Mucosa of rectum (tissue), 2 donors: Measurements from ENCODE around the gene MEF2D.

Experiments used
- H3K27ac ChIP-seq, 2 donors: one replicate each; pipeline ENCODE4 v1.7.0; 2013; ENCODE audit warnings: inconsistent platforms in 2 of 2, low read depth in 2 of 2, low read length in 2 of 2
- H3K27me3 ChIP-seq, 2 donors: one replicate each; pipeline ENCODE4 v1.7.0; 2013; ENCODE audit warnings: low read length in 2 of 2; ENCODE audit not compliant: control insufficient read depth in 2 of 2, insufficient read depth in 2 of 2
- H3K36me3 ChIP-seq, 2 donors: one replicate each; pipeline ENCODE4 v1.7.0; 2013; ENCODE audit warnings: low read length in 2 of 2; ENCODE audit not compliant: control insufficient read depth in 2 of 2, insufficient read depth in 2 of 2
- H3K4me1 ChIP-seq, 2 donors: one replicate each; pipeline ENCODE4 v1.7.0; 2013; ENCODE audit warnings: low read length in 2 of 2, mild to moderate bottlenecking in 1 of 2; ENCODE audit not compliant: control insufficient read depth in 2 of 2, insufficient read depth in 2 of 2
- H3K4me3 ChIP-seq, 2 donors: one replicate each; pipeline ENCODE4 v1.7.0; 2013; ENCODE audit warnings: low read length in 2 of 2
- H3K9ac ChIP-seq, 2 donors: one replicate each; pipeline ENCODE4 v1.7.0; 2013; ENCODE audit warnings: low read length in 2 of 2, low read depth in 1 of 2, mild to moderate bottlenecking in 1 of 2
- H3K9me3 ChIP-seq, 2 donors: one replicate each; pipeline ENCODE4 v1.7.0; 2013; ENCODE audit warnings: low read length in 2 of 2; ENCODE audit not compliant: control insufficient read depth in 2 of 2
- donor health status: healthy.
- donor health status: Normal muscosa, but diverticular disease.

MEF2D gene

GRCh38 chr1:156510709-156511108, 10.1 kb upstream of the MEF2D start:
- Histone ChIP-seq H3K27me3 (no peaks in the 10 kb centered on the region), H3K27ac (peak overlapping the region; percentile 35 to 61), H3K4me1 (peaks cover 16 to 18% of the 10 kb centered on the region in 2 donors), H3K4me3 (no peak overlapping the region), H3K9ac (no peak overlapping the region), H3K9me3 (no peaks in the 10 kb centered on the region), H3K36me3 (no peaks in the 10 kb centered on the region)

- H3K4me1 ChIP-seq: peaks cover 21 to 22% of the 10 kb centered on the region in 2 donors
- no peaks in the 10 kb centered on the region for H3K36me3 ChIP-seq
- H3K9me3 ChIP-seq: no peaks in the 10 kb centered on the region
- H3K9ac ChIP-seq: no peak overlapping the region
- H3K27ac ChIP-seq: peak overlapping the region; percentile 70 to 72
- no peaks in the 10 kb centered on the region for H3K27me3 ChIP-seq
- H3K4me3 ChIP-seq: no peak overlapping the region
These were observed 9.0 kb upstream of the MEF2D start for GRCh38 chr1:156509424-156510034.

GRCh38 chr1:156508955-156509234, 8.3 kb upstream of the MEF2D start:
- peaks cover 27 to 28% of the 10 kb centered on the region in 2 donors for H3K4me1 ChIP-seq
- H3K27ac ChIP-seq: peak overlapping the region; percentile 70 to 72
- H3K9ac ChIP-seq: peak overlapping the region in 1 of 2 donors; percentile 34
- H3K9me3 ChIP-seq: no peaks in the 10 kb centered on the region
- H3K4me3 ChIP-seq: no peak overlapping the region
- H3K36me3 ChIP-seq: no peaks in the 10 kb centered on the region
- H3K27me3 ChIP-seq: no peaks in the 10 kb centered on the region

- Histone ChIP-seq H3K4me1 (peaks cover 32 to 33% of the 10 kb centered on the region in 2 donors), H3K9me3 (no peaks in the 10 kb centered on the region), H3K9ac (peak overlapping the region; percentile 29 to 45), H3K4me3 (peak overlapping the region in 1 of 2 donors; percentile 22), H3K27me3 (no peaks in the 10 kb centered on the region), H3K27ac (peak overlapping the region; percentile 70 to 72), H3K36me3 (no peaks in the 10 kb centered on the region)
These were observed 7.8 kb upstream of the MEF2D start for GRCh38 chr1:156508205-156508954.

GRCh38 chr1:156506450-156506849, 5.9 kb upstream of the MEF2D start:
- Histone ChIP-seq H3K4me3 (no peak overlapping the region), H3K36me3 (no peaks in the 10 kb centered on the region), H3K27ac (no peak overlapping the region), H3K27me3 (no peaks in the 10 kb centered on the region), H3K9me3 (no peaks in the 10 kb centered on the region), H3K9ac (no peak overlapping the region), H3K4me1 (peaks cover 51 to 52% of the 10 kb centered on the region in 2 donors)

- Histone ChIP-seq H3K27me3 (no peaks in the 10 kb centered on the region), H3K4me3 (peak overlapping the region; percentile 63 to 67), H3K9ac (peak overlapping the region; percentile 76 to 97), H3K36me3 (no peaks in the 10 kb centered on the region), H3K27ac (peak overlapping the region; percentile 100), H3K9me3 (no peaks in the 10 kb centered on the region), H3K4me1 (peaks cover 52% of the 10 kb centered on the region in 2 donors)
These were observed 5.2 kb upstream of the MEF2D start for GRCh38 chr1:156505679-156506298.

- Histone ChIP-seq H3K9ac (peak overlapping the region; percentile 76 to 97), H3K9me3 (no peaks in the 10 kb centered on the region), H3K27me3 (no peaks in the 10 kb centered on the region), H3K4me1 (peaks cover 52% of the 10 kb centered on the region in 2 donors), H3K4me3 (peak overlapping the region; percentile 63 to 77), H3K36me3 (no peaks in the 10 kb centered on the region), H3K27ac (peak overlapping the region; percentile 100)
These were observed 4.5 kb upstream of the MEF2D start for GRCh38 chr1:156504821-156505678.

- peak overlapping the region; percentile 100 for H3K27ac ChIP-seq
- peak overlapping the region; percentile 74 to 97 for H3K9ac ChIP-seq
- no peaks in the 10 kb centered on the region for H3K36me3 ChIP-seq
- H3K4me3 ChIP-seq: peak overlapping the region; percentile 63 to 77
- H3K4me1 ChIP-seq: peaks cover 52% of the 10 kb centered on the region in 2 donors
- H3K9me3 ChIP-seq: no peaks in the 10 kb centered on the region
- H3K27me3 ChIP-seq: no peaks in the 10 kb centered on the region
These were observed 3.9 kb upstream of the MEF2D start for GRCh38 chr1:156504438-156504813.

- H3K36me3 ChIP-seq: no peaks in the 10 kb centered on the region
- H3K4me1 ChIP-seq: peaks cover 53% of the 10 kb centered on the region in 2 donors
- no peaks in the 10 kb centered on the region for H3K9me3 ChIP-seq
- peak overlapping the region; percentile 100 for H3K27ac ChIP-seq
- H3K4me3 ChIP-seq: peak overlapping the region in 1 of 2 donors; percentile 77
- peak overlapping the region; percentile 90 to 97 for H3K9ac ChIP-seq
- H3K27me3 ChIP-seq: no peaks in the 10 kb centered on the region
These were observed 3.3 kb upstream of the MEF2D start for GRCh38 chr1:156503698-156504437.
